Testis (tissue), 3 donors: ENCODE data around the gene IRX1. TPM values are rescaled to one million over a fixed set of nuclear protein-coding genes. Genes with fewer than 3 reads are reported as not detected.

Experiments
- DNase-seq: peaks from one replicate; pipeline ENCODE4 v3.0.0-alpha.2; 2019
- H3K27ac ChIP-seq, 2 donors: fragments of 200-600 bp; sonication (generic); one replicate each; pipeline ENCODE4 v1.5.1; 2019
- H3K27me3 ChIP-seq: fragments of 200-600 bp; sonication (generic); one replicate; pipeline ENCODE4 v1.5.1; 2019
- H3K36me3 ChIP-seq: fragments of 200-600 bp; sonication (generic); one replicate; pipeline ENCODE4 v1.5.1; 2017; ENCODE audit warnings: low read depth; ENCODE audit errors: missing control alignments
- H3K4me1 ChIP-seq: fragments of 200-600 bp; sonication (generic); one replicate; pipeline ENCODE4 v1.5.1; 2019
- H3K4me3 ChIP-seq, 2 donors: fragments of 200-600 bp; sonication (generic); one replicate each; pipeline ENCODE4 v1.5.1; 2017 to 2019
- H3K9me3 ChIP-seq: fragments of 200-600 bp; sonication (generic); one replicate; pipeline ENCODE4 v1.5.1; 2017
- POLR2A ChIP-seq: fragments of 450-650 bp; IDR thresholded peaks from one replicate; pipeline ENCODE4 v1.6.1; 2017; ENCODE audit warnings: antibody characterized with exemption, mild to moderate bottlenecking, moderate library complexity
- WGBS, 2 donors: methylation state at CpG; one replicate each; pipeline ENCODE4 v1.1.5; 2018; 5-methylcytosine and 5-hydroxymethylcytosine counted together
- intact Hi-C: fragments of 100-400 bp; cut with DNase I; formaldehyde crosslinking; loops from one replicate; pipeline ENCODE4 v1.15.1; 2023; ENCODE audit warnings: low total_unique reads
- polyA plus RNA-seq: library from polyadenylated mRNA; stranded (reverse); fragments of 350-450 nt; fragmentation: Illumina TruSeq; extraction: RNeasy Lipid Tissue Mini Kit (QIAGEN cat#74804); gene quantifications from one replicate; pipeline ENCODE4 v1.2.3, GENCODE V29; 2014; ENCODE audit warnings: low read depth, low replicate concordance; ENCODE audit not compliant: insufficient read depth
- total RNA-seq, 2 donors: library from RNA; depleted of rRNA; stranded (reverse); fragments of >200 nt; gene quantifications; one replicate each; pipeline ENCODE4 v1.2.3, GENCODE V29; 2016
- TF ChIP-seq, protein P1 (sequence below), 3 experiments: fragments of 450-650 bp in 2 of 3; fragments of 200-600 bp in 1 of 3; sonication (generic) in 1 of 3; IDR thresholded peaks; one replicate each; pipeline ENCODE4 v1.5.1; 2016 to 2019; ENCODE audit warnings: antibody characterized with exemption in 3 of 3, mild to moderate bottlenecking in 2 of 3, moderate library complexity in 1 of 3

The IRX1 gene
- total and polyA plus RNA-seq, 3 donors from 2014 or later = 0.17 to 0.47 (median 0.19) TPM

DNA sequence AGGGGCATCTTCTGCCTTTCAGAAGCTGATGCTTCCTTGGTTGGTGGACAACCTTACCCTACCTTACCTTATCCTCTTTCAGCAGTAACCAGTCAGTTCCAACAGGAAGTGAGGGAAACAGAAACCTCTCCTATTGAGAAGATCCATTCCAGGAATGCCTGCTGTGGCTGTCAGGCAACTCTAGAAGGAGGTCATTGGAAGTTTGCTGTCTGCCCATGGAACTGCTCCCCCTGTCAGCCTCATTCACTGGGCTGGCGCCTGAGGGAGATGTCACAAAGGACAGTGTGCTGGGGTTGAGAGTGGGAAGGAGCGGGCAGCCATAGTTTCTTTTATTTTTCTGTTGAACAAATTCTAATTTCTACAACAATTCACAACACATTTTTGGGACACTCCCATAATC is 54.7 kb downstream of the IRX1 start:
- TF ChIP-seq POLR2A = no peak
- TF ChIP-seq, protein P1, sequence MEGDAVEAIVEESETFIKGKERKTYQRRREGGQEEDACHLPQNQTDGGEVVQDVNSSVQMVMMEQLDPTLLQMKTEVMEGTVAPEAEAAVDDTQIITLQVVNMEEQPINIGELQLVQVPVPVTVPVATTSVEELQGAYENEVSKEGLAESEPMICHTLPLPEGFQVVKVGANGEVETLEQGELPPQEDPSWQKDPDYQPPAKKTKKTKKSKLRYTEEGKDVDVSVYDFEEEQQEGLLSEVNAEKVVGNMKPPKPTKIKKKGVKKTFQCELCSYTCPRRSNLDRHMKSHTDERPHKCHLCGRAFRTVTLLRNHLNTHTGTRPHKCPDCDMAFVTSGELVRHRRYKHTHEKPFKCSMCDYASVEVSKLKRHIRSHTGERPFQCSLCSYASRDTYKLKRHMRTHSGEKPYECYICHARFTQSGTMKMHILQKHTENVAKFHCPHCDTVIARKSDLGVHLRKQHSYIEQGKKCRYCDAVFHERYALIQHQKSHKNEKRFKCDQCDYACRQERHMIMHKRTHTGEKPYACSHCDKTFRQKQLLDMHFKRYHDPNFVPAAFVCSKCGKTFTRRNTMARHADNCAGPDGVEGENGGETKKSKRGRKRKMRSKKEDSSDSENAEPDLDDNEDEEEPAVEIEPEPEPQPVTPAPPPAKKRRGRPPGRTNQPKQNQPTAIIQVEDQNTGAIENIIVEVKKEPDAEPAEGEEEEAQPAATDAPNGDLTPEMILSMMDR (IDR thresholded peaks at IDR 0.05) = no peak
- intact Hi-C loops = no loop called here
- Histone ChIP-seq H3K36me3 (no peaks in the 10 kb centered on the region), H3K27ac (no peak overlapping the region), H3K4me1 (no peaks in the 10 kb centered on the region), H3K27me3 (no peaks in the 10 kb centered on the region), H3K4me3 (no peak overlapping the region), H3K9me3 (no peaks in the 10 kb centered on the region)
- no peak for DNase-seq
- WGBS, 2 donors = 77 to 90% methylated on average over 2 of the region's 2 CpGs

DNA sequence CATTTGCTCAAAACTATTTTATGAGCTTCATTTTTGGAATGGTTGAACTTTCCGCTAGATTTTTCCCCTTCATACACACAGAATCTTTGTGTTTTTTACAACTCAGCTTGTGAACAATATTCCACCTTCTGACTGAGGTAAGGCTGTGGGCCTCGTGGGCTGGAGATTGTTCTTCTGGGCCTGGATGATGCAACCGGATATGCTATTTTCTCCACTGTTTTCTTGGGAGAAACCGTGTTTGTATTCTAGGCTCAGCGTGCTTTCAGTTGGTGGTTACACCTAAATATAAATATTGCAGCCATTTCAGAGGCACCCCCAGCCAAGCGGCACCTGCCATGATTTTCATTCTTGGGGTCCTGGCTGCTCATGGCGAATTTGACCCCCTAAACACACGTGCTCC is 55.2 kb downstream of the IRX1 start:
- Histone ChIP-seq H3K27ac (no peak overlapping the region), H3K27me3 (no peaks in the 10 kb centered on the region), H3K9me3 (no peaks in the 10 kb centered on the region), H3K4me3 (no peak overlapping the region), H3K36me3 (no peaks in the 10 kb centered on the region), H3K4me1 (no peaks in the 10 kb centered on the region)
- DNase-seq = no peak
- no peak for TF ChIP-seq POLR2A
- TF ChIP-seq, protein P1 (IDR thresholded peaks at IDR 0.05) = no peak
- 91 to 92% methylated on average over 8 of the region's 8 CpGs for WGBS, 2 donors
- intact Hi-C loops = no loop called here
